Measurements from ENCODE around the gene DYNLT2.

DNA sequence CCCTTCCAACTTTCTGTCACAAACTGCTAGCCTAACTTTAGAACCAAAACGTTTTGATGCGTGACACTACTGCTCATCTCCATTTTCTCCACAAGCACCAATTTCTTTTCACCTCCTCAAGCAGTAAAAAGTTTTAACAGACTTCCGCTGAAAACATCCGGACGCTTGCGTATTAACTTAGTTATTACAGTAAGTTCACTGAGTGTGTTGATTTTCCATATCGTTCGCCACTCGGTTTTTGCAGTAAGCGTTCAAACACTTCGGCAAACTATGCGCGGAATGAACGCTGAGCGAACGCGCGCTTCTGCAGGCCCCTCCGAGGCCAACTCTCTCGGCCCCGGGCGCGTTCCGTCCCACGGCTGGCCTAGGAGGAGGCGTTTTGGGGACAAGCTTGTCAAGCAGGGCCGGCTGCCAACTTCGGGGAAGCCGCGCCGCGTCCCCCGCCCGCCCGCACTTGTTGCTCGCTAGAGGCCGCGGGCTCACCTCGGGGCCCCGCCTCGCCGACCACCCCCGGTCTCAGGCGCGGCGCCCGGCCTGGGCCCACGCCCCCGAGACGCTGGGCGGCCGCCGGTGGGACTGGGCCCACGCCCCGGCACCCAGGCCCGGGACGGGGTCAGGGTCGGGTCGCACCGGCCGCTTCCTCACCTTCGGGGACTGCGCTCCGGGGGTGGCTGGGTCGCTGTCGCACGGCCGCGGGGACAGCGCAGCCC lies 28.0 kb downstream of the DYNLT2 start:
- TF ChIP-seq, protein P1, sequence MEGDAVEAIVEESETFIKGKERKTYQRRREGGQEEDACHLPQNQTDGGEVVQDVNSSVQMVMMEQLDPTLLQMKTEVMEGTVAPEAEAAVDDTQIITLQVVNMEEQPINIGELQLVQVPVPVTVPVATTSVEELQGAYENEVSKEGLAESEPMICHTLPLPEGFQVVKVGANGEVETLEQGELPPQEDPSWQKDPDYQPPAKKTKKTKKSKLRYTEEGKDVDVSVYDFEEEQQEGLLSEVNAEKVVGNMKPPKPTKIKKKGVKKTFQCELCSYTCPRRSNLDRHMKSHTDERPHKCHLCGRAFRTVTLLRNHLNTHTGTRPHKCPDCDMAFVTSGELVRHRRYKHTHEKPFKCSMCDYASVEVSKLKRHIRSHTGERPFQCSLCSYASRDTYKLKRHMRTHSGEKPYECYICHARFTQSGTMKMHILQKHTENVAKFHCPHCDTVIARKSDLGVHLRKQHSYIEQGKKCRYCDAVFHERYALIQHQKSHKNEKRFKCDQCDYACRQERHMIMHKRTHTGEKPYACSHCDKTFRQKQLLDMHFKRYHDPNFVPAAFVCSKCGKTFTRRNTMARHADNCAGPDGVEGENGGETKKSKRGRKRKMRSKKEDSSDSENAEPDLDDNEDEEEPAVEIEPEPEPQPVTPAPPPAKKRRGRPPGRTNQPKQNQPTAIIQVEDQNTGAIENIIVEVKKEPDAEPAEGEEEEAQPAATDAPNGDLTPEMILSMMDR (IDR thresholded peaks at IDR 0.05; ENCODE audit: low read depth, low read length) = no peak
- TF ChIP-seq POLR2A (IDR thresholded peaks at IDR 0.05; ENCODE audit: extremely low read depth, insufficient read length) = no peak
- TF ChIP-seq, protein P2, sequence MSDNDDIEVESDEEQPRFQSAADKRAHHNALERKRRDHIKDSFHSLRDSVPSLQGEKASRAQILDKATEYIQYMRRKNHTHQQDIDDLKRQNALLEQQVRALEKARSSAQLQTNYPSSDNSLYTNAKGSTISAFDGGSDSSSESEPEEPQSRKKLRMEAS (IDR thresholded peaks at IDR 0.05; ENCODE audit: low read depth, low read length) = no peak

All from NB4 (cell line).